Measurements from ENCODE around the gene CEL.

The CEL gene

DNA sequence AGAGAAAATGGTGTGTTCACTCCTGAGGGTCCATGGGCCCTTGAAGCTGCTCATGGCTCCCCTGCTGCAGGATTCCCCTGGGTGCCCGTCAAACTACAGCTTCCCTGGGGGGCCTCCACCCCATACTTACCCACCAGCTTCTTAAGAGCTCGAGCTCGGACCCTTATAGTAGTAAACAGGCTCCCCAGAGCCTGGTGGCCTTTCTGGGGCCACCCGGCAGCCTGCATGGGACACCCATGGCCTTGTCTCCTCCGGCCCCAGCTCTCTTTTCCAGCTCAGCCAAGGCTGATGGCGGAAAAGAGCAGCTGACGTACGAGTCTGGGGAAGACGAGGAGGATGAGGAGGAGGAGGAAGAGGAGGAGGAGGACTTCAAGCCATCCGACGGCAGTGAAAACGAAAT lies 4.2 kb upstream of the CEL start:
- Histone ChIP-seq H3K27ac (replicated peaks) (peak overlapping the region; percentile 77), H3K27me3 (ENCODE audit: insufficient read depth, poor library complexity, severe bottlenecking) (no peaks in the 10 kb centered on the region), H3K4me3 (replicated peaks; ENCODE audit: insufficient read depth, low read length) (no peak overlapping the region)
- no peak for DNase-seq (ENCODE audit: low read depth in 1 of 2, low spot score in 1 of 2)
- TF ChIP-seq GABPA (IDR thresholded peaks at IDR 0.05; ENCODE audit: low read depth) (no peak), POLR2AphosphoS5 (IDR thresholded peaks at IDR 0.05; ENCODE audit: low read depth) (no peak), SPI1 (IDR thresholded peaks at IDR 0.05; ENCODE audit: borderline replicate concordance, low read depth) (no peak)
- TF ChIP-seq, protein P1, sequence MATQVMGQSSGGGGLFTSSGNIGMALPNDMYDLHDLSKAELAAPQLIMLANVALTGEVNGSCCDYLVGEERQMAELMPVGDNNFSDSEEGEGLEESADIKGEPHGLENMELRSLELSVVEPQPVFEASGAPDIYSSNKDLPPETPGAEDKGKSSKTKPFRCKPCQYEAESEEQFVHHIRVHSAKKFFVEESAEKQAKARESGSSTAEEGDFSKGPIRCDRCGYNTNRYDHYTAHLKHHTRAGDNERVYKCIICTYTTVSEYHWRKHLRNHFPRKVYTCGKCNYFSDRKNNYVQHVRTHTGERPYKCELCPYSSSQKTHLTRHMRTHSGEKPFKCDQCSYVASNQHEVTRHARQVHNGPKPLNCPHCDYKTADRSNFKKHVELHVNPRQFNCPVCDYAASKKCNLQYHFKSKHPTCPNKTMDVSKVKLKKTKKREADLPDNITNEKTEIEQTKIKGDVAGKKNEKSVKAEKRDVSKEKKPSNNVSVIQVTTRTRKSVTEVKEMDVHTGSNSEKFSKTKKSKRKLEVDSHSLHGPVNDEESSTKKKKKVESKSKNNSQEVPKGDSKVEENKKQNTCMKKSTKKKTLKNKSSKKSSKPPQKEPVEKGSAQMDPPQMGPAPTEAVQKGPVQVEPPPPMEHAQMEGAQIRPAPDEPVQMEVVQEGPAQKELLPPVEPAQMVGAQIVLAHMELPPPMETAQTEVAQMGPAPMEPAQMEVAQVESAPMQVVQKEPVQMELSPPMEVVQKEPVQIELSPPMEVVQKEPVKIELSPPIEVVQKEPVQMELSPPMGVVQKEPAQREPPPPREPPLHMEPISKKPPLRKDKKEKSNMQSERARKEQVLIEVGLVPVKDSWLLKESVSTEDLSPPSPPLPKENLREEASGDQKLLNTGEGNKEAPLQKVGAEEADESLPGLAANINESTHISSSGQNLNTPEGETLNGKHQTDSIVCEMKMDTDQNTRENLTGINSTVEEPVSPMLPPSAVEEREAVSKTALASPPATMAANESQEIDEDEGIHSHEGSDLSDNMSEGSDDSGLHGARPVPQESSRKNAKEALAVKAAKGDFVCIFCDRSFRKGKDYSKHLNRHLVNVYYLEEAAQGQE (IDR thresholded peaks at IDR 0.05; ENCODE audit: insufficient replicate concordance, low read depth) = no peak
- TF ChIP-seq, protein P2, sequence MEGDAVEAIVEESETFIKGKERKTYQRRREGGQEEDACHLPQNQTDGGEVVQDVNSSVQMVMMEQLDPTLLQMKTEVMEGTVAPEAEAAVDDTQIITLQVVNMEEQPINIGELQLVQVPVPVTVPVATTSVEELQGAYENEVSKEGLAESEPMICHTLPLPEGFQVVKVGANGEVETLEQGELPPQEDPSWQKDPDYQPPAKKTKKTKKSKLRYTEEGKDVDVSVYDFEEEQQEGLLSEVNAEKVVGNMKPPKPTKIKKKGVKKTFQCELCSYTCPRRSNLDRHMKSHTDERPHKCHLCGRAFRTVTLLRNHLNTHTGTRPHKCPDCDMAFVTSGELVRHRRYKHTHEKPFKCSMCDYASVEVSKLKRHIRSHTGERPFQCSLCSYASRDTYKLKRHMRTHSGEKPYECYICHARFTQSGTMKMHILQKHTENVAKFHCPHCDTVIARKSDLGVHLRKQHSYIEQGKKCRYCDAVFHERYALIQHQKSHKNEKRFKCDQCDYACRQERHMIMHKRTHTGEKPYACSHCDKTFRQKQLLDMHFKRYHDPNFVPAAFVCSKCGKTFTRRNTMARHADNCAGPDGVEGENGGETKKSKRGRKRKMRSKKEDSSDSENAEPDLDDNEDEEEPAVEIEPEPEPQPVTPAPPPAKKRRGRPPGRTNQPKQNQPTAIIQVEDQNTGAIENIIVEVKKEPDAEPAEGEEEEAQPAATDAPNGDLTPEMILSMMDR (IDR thresholded peaks at IDR 0.05; ENCODE audit: insufficient read depth, low read length) = no peak

DNA sequence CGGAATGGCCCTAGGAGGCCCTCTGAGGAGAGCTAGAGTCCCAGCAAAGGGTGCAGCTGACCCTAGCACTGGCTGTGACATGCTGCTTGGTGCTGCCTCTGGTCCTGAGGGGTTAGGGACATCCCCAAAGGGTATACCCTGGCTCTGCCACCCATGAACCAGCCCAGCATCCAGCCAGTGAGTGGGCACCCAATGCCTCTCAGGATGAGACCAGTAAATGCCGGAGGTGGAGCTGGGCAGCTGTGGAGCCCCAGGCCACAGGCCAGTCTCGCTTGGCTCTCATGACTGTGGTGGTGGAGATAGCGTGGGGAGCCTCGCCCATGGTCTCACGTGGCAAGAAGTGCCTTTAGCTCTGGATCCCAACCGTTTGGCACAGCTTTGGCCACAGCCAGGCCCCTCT lies 3.7 kb upstream of the CEL start:
- Histone ChIP-seq H3K27ac (replicated peaks) (peak overlapping the region; percentile 77), H3K27me3 (ENCODE audit: insufficient read depth, poor library complexity, severe bottlenecking) (no peaks in the 10 kb centered on the region), H3K4me3 (replicated peaks; ENCODE audit: insufficient read depth, low read length) (no peak overlapping the region)
- TF ChIP-seq POLR2AphosphoS5 (IDR thresholded peaks at IDR 0.05; ENCODE audit: low read depth) = no peak
- TF ChIP-seq, protein P1 (IDR thresholded peaks at IDR 0.05; ENCODE audit: insufficient replicate concordance, low read depth) = no peak
- TF ChIP-seq, protein P2 (IDR thresholded peaks at IDR 0.05; ENCODE audit: insufficient read depth, low read length) = no peak
- no peak for TF ChIP-seq SPI1 (IDR thresholded peaks at IDR 0.05; ENCODE audit: borderline replicate concordance, low read depth)
- no peak for TF ChIP-seq GABPA (IDR thresholded peaks at IDR 0.05; ENCODE audit: low read depth)
- DNase-seq (ENCODE audit: low read depth in 1 of 2, low spot score in 1 of 2) = no peak

DNA sequence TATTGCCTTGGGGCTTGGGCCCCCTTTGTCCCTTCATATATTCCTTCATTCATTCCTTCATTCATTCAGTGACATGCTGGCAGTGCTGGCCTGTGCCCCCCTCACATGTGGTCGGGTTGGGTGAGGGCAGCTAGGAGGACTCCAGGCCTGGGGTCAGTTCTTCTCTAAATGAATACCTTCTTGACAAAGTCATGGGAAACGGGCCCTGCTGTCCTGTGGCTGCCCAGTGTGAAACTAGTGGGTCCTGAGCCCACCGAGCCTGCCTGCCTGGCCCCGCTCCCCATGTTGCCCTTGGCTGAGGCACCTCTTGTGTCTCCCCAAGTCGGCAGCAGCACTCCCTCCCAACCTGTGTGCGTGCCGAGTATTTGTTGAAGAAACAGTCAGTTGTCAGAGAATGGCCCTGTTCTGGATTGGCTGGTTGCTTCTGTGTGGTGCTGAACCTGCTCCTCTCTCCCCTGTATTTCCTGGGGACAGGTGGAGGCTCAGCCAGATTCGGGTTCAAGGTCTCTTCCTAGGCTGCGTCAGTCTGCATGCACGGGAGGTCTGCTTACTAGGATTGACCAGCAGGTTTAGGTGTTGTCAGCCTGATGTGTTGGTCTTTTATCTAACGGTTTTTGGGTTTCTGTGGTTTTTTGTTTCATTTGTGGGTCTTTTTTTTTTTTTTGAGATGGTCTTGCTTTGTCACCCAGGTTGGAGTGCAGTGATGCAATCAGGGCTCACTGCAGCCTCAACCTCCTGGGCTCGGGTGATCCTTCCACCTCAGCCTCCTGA lies 3.0 kb upstream of the CEL start:
- peak in 1 of 2 experiments; percentile 65 for DNase-seq (ENCODE audit: low read depth in 1 of 2, low spot score in 1 of 2)
- H3K27ac ChIP-seq (replicated peaks) = peak overlapping the region; percentile 77

More for the DNA sequence above, 3.0 kb upstream of the CEL start:
- TF ChIP-seq POLR2AphosphoS5 (IDR thresholded peaks at IDR 0.05; ENCODE audit: low read depth) (peak; percentile 80), SPI1 (IDR thresholded peaks at IDR 0.05; ENCODE audit: borderline replicate concordance, low read depth) (no peak), GABPA (IDR thresholded peaks at IDR 0.05; ENCODE audit: low read depth) (no peak)
- TF ChIP-seq, protein P2 (IDR thresholded peaks at IDR 0.05; ENCODE audit: insufficient read depth, low read length) = no peak
- TF ChIP-seq, protein P1 (IDR thresholded peaks at IDR 0.05; ENCODE audit: insufficient replicate concordance, low read depth) = peak; percentile 33
- no peaks in the 10 kb centered on the region for H3K27me3 ChIP-seq (ENCODE audit: insufficient read depth, poor library complexity, severe bottlenecking)
- no peak overlapping the region for H3K4me3 ChIP-seq (replicated peaks; ENCODE audit: insufficient read depth, low read length)

All from HL-60 (cell line).